Myocyte (in vitro differentiated cells): ENCODE data around the gene HMGN2. TPM values are rescaled to one million over a fixed set of nuclear protein-coding genes. Genes with fewer than 3 reads are reported as not detected.
"Not testable (repeated sequence)": the region's sequence is repeated elsewhere in the genome, so short reads cannot be mapped to it uniquely, and the experiment has no call there.

Experiments used
- DNase-seq: peaks from one replicate; pipeline ENCODE4 v3.0.0-alpha.2; 2012; ENCODE audit warnings: low read depth
- total RNA-seq: library from RNA; depleted of rRNA; stranded (reverse); fragments of >200 nt; gene quantifications from 2 replicates; pipeline ENCODE4 v1.2.3, GENCODE V29; 2014

Gene HMGN2
- total RNA-seq, 1 donor from 2014 or later, result 250 TPM

- no peak for DNase-seq
Measured at GRCh38 chr1:26476958-26477357, 4.7 kb downstream of the HMGN2 start.

- no peak for DNase-seq
Measured at GRCh38 chr1:26477446-26478152, 5.4 kb downstream of the HMGN2 start.

GRCh38 chr1:26478159-26478558 is 5.9 kb downstream of the HMGN2 start:
- no peak for DNase-seq

GRCh38 chr1:26478988-26479387 is 6.7 kb downstream of the HMGN2 start:
- DNase-seq, result no peak

- DNase-seq, result no peak
Measured at GRCh38 chr1:26482921-26483320, 10.7 kb downstream of the HMGN2 start.

GRCh38 chr1:26483980-26484379 is 11.7 kb downstream of the HMGN2 start:
- no peak for DNase-seq

GRCh38 chr1:26490155-26490554 is 17.9 kb downstream of the HMGN2 start:
- no peak for DNase-seq

GRCh38 chr1:26493267-26493666 is 21.0 kb downstream of the HMGN2 start:
- no peak for DNase-seq

- no peak for DNase-seq
Measured at GRCh38 chr1:26493938-26494337, 21.7 kb downstream of the HMGN2 start.

- no peak for DNase-seq
Measured at GRCh38 chr1:26496861-26497260, 24.6 kb downstream of the HMGN2 start.

GRCh38 chr1:26498894-26499293 is 26.7 kb downstream of the HMGN2 start:
- no peak for DNase-seq

GRCh38 chr1:26500488-26501175 is 28.4 kb downstream of the HMGN2 start:
- DNase-seq, result peak; percentile 86

GRCh38 chr1:26510711-26511110 is 38.5 kb downstream of the HMGN2 start:
- not testable (repeated sequence) for DNase-seq

- not testable (repeated sequence) for DNase-seq
Measured at GRCh38 chr1:26515836-26516235, 43.6 kb downstream of the HMGN2 start.

GRCh38 chr1:26516987-26517765 is 44.9 kb downstream of the HMGN2 start:
- no peak for DNase-seq

GRCh38 chr1:26517766-26518049 is 45.5 kb downstream of the HMGN2 start:
- DNase-seq, result no peak

GRCh38 chr1:26518355-26518754 is 46.1 kb downstream of the HMGN2 start:
- no peak for DNase-seq

GRCh38 chr1:26520339-26520738 is 48.1 kb downstream of the HMGN2 start:
- DNase-seq, result no peak

- DNase-seq, result no peak
Measured at GRCh38 chr1:26521669-26522030, 49.4 kb downstream of the HMGN2 start.

GRCh38 chr1:26522073-26522472 is 49.8 kb downstream of the HMGN2 start:
- DNase-seq, result no peak

- DNase-seq, result no peak
Measured at GRCh38 chr1:26524181-26524580, 51.9 kb downstream of the HMGN2 start.
